Anterior cingulate cortex (tissue), 58 donors: Measurements from ENCODE around the gene SETD7.
"Not testable (repeated sequence)": the region's sequence is repeated elsewhere in the genome, so short reads cannot be mapped to it uniquely, and the experiment has no call there.

Experiments
- DNase-seq, 58 donors: peaks; one replicate each; lab custom pipeline; 2025; lab: John Stamatoyannopoulos, UW

The SETD7 gene

DNA sequence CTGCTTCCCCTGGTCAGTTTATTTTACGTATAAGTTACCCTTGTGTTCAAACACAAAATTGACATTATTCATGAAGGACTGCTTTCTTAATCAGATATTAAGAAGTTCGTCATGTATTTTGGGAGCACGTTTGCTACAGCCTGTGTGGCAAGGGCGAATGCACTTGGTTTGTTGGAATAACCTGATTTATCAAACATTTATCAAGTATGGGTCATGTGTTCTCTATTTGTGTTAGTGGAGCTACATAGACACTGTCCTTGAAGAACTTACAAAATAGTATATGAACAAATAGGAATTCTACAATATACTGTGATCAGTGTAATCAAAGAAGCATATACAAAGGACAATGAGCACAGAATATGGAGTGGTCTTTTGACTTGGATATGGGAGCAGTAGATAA, 79.7 kb downstream of the SETD7 start:
- DNase-seq, result no peak

DNA sequence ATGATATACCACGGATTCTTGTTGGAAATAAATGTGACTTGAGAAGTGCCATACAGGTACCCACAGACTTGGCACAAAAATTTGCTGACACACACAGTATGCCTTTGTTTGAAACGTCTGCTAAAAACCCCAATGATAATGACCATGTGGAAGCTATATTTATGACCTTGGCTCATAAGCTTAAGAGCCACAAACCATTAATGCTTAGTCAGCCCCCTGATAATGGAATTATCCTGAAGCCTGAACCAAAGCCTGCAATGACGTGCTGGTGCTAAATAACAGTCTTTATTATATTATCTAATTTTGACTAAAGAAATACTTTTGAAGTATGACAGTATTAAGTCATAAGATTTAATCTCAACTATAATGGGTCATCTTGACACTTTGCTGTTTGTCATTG, 83.2 kb downstream of the SETD7 start:
- no peak for DNase-seq

DNA sequence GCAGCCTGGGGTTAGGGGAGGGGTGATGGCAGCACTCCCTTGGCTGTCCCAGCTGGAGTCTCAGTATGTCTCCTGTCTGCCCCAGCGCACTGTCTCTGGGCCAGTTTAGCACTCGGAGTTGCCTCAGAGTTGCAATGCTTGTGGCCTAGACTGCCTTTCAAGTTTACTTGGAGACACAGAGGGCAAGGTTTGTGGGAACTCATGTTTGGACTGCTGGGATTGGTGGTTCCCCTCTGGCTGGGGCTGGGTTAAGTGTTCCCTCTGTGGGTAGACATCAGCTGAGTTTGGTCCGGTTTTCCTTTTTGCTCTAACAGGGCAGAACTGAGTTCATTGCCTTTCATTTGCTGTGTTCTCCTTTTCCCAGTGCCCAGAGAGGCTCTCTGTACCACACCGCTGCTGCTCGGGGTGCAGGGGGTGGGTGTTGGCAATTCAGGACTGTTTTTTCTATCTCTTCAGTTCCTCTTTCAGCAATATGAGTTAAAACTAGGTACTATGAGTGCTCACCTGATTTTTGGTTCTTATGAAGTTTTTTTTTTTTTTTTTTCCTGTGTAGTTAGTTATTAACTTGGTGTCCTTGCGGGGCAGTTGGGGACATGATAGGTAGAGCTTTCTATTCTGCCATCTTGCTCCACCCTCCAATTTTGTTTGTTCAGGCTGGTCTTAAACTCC, 84.9 kb downstream of the SETD7 start:
- DNase-seq, result no peak

DNA sequence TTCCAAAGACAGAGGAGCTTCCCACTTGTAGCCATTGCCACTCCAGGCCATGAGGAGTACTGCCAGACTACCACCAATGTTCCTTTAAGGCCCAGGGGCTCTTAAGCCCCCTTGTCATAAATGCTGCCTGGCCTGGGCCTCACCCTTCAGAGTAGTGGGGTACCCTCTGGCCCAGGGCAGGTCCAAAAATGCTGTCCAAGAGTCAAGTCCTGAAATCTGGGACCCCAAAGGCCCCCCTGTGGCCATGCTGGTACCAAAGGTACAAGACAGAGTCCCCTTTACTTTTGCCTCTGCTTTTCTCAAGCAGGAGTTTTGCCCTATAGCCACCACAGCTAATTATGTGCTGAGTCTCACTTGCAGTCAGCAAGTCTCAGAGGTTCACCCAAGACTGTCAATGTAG, 85.7 kb downstream of the SETD7 start:
- no peak for DNase-seq

DNA sequence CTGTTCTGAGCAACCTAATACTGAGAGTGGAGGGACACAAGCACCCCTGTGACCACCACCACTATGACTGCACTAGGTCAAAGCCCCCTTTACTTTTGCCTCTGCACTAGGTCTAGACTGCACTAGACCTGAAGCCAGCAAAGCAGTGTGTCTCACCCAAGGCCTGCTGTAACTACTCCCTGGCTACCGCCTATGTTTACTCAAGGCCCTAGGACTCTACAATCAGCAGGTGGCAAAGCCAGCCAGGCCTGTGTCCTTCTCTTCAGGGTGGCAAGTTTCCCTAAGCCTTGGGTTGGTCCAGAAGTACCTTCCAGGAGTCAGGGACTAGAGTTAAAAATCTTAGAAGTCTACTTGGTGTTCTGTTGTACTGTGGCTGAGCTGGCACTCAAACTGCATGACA, 86.2 kb downstream of the SETD7 start:
- DNase-seq, result no peak

DNA sequence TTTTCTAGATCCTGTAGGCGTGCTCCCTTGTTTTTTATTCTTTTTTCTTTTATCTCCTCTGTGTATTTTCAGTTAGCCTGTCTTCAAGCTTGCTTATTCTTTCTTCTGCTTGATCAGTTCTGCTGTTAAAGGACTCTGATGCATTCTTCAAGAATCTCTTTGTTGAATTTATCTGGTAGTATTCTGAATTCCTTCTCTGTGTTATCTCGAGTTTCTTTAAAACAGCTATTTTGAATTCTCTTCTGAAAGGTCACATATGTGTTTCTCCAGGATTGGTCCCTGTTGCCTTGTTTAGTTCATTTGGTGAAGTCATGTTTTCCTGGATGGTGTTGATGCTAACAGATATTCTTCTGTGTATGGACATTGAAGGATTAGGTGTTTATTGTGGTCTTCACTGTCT, 86.8 kb downstream of the SETD7 start:
- no peak for DNase-seq

DNA sequence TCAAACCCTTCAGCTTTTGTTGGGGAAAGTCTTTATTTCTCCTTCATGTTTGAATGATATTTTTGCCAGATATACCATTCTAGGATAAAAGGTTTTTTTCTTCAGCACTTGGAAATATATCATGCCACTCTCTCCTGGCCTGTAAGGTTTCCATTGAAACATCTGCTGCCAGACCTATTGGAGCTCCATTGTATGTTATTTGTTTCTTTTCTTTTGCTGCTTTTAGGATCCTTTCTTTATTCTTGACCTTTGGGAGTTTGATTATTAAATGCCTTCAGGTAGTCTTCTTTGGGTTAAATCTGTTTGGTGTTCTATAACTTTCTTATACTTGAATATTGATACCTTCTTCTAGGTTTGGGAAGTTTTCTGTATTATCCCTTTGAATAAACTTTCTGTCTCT, 87.3 kb downstream of the SETD7 start:
- DNase-seq, result not testable (repeated sequence)

DNA sequence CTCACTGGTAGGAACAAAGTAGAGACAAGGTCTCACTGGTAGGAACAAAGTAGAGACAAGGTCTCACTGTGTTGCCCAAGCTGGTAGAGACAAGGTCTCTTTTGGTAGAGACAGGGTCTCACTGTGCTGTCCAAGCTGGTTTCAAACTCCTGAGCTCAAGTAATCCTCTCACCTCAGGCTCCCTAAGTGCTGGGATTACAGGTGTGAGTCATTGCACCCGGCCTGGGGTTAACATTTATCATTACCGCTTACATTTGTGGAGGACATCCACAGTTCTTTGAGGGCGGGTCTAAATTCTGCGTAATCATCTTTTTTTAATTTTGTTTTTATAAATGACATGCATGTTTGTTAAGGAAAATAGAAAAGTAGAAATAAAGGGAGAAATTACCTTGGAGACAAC, 90.1 kb downstream of the SETD7 start:
- DNase-seq, result no peak

DNA sequence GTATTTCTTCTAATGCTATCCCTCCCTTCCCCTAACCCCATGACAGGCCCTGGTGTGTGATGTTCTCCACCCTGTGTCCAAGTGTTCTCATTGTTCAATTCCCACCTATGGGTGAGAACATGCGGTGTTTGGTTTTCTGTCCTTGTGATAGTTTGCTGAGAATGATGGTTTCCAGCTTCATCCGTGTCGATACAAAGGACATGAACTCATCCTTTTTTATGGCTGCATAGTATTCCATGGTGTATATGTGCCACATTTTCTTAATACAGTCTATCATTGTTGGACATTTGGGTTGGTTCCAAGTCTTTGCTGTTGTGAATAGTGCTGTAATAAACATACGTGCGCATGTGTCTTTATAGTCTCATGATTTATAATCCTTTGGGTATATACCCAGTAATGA, 91.5 kb downstream of the SETD7 start:
- DNase-seq, result not testable (repeated sequence)

DNA sequence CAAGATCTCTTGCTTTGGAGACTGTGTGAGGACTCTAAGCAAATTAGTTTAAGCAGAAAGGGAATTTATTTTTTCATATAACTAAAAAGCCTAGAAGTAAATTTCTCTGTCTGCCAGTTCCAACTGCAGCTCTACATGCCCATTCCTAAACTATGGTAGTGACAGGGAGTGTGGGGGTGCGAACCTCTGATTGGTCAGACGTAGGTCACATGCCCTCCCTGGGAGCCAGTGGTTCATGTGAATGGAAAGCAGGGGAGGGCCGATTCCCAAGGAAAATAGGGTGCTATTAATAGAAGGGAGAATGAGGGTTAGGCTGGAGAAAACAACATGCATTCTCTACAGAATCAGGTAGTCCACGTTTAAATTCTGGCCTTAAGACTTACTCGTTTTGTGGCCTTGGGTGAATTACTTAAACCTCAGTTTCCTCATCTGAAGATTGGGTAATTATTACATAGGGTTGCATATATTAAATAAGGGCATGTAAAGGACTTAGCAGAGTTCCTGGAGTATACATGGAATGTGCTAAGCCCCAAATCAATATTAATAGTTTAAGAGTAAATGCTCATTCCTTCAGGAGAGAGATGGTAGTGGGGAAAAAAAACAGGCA, 94.9 kb downstream of the SETD7 start:
- DNase-seq, result no peak

DNA sequence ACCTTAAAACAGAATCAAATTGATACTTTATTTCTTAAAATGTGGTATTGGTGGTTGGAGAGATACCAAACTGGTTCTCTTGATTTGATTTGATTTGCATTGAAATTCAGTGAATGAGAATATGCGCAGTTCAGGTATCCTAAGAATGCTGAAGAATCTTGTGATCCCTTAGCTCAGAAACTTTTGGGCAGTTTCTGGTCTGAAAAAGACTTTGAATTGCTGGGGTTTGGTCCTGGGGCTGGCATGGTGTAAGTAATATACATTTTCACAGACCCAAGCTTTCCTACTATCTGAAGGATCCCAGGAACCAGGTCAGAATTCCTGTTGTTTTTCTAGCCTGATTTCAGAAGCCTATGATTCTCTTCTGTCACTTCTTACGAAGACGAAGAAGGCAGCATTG, 95.5 kb downstream of the SETD7 start:
- no peak for DNase-seq

DNA sequence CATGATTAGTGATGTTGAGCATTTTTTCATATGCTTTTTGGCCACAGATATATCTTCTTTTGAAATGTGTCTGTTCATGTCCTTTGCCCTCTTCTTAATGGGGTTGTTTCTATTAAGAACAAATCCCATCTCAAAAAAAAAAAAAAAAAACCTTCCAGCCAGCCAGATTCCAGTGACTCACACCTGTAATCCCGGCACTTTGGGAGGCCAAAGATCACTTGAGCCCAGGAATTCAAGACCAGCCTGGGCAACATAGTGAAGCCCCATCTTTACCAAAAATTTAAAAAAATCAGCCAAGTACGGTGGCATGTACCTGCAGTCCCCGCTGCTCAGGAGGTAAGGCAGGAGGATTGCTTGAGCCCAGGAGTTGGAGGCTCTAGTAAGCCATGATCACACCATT, 97.0 kb downstream of the SETD7 start:
- no peak for DNase-seq

DNA sequence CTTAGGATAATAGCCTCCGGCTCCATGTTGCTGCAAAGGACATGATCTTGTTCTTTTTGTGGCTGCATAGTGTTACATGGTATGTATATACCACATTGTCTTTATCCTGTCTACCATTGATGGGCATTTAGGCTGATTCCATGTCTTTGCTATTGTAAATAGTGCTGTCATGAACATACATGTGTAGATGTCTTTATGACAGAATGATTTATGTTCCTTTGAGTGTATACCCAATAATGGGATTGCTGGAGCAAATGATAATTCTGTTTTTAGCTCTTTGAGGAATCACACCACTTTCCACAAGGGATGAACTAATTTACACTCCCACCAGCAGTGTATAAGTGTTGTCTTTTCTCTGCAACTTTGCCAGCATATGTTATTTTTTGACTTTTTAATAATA, 97.5 kb downstream of the SETD7 start:
- DNase-seq, result no peak

DNA sequence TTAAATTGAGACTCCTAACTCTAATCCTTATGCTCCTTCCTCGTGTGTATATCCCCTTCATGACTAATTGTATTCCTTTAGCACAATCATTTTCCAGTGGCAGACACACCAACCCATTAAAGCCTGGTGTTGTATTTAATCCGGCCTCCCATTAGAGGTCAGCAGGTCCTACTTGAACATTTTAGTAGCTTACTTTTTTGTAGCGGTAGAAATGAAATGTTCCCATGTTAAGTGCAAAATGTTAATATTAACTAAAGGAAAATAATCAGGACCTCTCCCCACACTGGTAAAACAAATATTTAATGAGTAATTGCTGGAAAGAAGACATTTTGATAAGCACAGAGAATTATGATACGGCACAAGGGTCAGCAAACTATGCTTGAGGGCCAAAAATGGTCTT, 98.7 kb downstream of the SETD7 start:
- no peak for DNase-seq

DNA sequence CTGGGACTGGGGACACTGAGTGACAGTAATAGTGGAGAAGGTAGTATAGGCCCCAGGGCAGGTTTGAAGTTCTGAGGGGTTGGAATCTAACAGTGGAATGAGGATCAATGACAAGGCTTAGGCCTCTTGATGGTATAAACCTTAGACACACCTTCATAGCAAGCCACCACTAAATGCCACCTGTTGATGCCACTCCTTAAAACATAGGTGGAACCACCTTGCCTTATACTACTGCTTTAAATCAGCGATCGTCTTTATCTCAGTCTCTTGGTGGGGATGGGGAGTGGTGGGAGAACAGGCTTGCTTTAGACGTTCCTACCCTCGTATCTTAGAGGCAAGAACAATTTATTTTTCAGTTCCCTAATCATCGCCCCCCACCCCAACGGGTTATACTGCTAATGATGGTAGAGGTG, 100.9 kb downstream of the SETD7 start:
- DNase-seq, result peak in 2 of 58 donors; percentile 1 to 22

DNA sequence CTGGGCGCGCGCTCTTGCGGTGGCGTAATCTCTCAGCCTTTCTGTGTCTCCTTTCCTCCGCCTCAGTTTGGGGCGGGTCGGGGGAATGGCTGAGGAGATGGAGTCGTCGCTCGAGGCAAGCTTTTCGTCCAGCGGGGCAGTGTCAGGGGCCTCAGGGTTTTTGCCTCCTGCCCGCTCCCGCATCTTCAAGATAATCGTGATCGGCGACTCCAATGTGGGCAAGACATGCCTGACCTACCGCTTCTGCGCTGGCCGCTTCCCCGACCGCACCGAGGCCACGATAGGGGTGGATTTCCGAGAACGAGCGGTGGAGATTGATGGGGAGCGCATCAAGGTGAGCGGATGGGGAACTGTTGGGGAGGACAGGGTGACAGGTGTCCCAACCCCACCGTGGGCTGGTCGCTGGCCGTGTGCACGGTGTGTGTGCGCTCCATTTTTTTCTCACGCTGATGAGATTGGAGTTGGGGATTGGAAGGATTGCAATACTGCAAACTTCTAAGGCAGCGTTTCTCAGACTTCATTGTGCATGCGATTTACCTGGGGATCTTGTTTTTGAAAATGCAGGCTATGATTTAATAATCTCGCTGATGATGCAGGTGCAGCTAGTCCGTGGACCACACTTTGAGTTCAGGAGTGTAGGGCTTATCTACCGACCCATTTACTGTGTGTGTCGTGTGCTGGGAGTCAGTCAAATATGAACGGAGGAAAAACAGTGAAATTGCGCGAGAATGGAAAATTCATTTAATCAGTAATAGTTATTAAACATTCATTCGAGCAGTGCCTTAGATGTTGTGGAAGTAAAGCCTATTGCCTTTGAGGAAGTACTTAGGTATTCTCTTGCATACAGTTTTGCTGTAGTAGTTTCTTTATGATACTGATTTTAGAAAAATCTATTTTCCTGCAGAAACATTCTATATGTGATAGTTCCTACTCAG, 101.6 kb downstream of the SETD7 start, which contains the start of gene RAB33B:
Gene RAB33B (plus strand): TSS at position 11 of the 935 bp plus-strand sequence. CDS start 75 bp downstream, at position 86.
- peak in 5 of 58 donors; percentile 20 to 84 (median 43) for DNase-seq

DNA sequence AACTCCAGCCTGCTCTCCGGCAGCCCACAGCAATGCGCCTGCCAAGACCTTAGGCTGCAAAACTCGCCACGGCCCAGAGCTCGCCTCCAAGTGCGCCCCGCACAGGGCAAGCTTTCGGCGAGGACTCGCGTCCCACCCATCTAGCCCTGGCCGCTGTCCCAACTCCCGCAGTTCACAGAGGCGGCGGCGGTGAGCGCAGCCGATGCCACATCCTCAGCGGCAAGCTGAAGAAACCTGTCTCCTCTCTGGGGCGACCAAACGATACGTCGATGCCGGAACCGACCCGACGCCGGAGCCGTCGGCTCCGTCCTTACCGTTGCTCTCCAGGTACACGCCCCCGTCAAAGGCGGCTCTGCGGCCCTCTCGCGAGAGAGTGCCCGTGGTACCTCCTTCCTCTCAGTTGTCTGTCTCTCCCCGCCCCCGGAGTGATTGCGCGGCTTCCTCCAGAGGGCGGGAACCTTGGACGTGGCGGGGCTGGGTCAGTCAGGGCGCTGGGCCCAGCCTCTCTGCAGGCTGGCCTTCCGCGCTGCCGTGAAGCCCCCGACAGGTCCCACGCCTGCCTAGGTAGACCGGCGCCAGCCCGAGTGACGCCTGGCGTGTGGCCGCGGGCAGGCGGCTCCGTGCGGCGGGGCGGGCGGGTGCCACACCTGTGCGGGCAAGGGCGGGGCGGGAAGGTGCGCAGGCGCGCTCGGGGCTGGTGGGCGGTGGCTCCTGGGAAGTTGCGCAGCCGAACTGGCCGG, 102.5 kb downstream of the SETD7 start:
- peak; percentile 67 to 99 (median 93) for DNase-seq

DNA sequence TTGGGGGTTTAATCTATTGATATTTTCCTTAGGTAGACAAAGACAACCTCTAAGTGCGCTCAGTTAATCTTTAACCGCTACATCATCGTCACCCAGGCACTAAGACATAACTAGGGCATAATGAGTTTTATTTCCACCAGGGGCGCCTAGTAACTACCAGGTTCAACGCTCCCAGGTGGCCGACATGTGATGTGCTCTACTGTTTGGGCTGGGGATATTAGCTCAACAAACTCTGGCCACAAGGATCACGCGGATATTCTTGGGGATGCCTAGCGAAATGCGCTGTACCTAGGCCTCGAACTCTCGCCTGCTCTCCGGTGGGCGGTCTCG, 103.0 kb downstream of the SETD7 start:
- peak in 3 of 58 donors; percentile 39 to 67 (median 50) for DNase-seq

DNA sequence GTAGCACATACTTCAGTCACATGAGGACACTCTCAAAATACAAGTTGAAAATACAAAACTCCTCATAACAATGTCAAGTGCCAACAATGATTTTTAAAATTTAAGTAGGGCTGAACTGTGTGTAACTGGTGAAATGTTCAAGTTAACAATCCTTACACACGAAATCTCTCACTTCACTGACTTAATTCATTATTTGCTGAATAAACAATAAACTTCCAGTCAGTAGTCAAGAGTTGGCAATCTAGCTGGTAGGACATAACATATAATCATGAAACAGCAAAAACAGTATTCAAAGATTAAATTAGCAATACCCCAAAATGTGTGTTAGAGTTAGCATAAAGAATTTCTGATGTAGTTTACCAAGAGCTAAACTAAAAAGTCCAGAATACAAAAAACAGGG, 104.0 kb downstream of the SETD7 start:
- DNase-seq, result no peak

DNA sequence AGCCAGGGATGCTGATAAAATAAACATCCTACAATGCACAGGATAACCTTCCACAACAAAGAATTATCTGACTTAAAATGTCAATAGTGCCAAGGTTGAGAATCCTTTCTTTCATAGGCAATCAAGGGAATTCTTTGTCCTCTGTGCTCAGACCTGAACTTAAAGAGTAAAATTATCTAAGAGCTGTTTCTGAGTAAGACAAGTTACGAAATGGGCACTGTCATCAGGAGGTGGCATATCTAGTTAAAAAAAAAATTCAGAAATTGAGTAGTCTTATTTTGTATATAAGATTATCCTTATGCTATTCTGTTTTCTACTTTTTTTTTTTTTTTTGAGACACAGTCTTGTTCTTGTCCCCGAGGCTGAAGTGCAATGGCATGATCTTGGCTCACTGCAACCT, 105.4 kb downstream of the SETD7 start:
- no peak for DNase-seq

DNA sequence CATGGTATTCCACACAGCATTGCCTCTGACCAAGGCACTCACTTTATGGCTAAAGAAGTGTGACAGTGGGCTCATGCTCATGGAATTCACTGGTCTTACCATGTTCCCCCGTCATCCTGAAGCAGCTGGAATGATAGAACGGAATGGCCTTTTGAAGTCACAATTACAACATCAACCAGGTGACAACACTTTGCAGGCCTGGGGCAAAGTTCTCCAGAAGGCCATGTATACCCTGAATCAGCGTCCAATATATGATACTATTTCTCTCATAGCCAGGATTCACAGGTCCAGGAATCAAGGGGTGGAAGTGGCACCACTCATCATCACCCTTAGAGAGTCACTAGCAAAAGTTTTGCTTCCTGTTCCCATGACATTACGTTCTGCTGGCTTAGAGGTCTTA, 108.9 kb downstream of the SETD7 start:
- DNase-seq, result not testable (repeated sequence)
